ENCODE data around the gene COL9A2. TPM values are rescaled to one million over a fixed set of nuclear protein-coding genes. Genes with fewer than 3 reads are reported as not detected.

Gene COL9A2
- total RNA-seq, 1 donor from 2014 or later: 27.1 TPM

- no peak for DNase-seq (ENCODE audit: low spot score)
These were observed 1.4 kb upstream of the COL9A2 start for GRCh38 chr1:40318476-40318875.

GRCh38 chr1:40317394-40318074, 448 bp upstream of the COL9A2 start:
- no peak for DNase-seq (ENCODE audit: low spot score)

- no peak for DNase-seq (ENCODE audit: low spot score)
These were observed 1.1 kb downstream of the COL9A2 start for GRCh38 chr1:40315795-40316594.

GRCh38 chr1:40315239-40315794, 1.8 kb downstream of the COL9A2 start:
- DNase-seq (ENCODE audit: low spot score): peak; percentile 90

DNA sequence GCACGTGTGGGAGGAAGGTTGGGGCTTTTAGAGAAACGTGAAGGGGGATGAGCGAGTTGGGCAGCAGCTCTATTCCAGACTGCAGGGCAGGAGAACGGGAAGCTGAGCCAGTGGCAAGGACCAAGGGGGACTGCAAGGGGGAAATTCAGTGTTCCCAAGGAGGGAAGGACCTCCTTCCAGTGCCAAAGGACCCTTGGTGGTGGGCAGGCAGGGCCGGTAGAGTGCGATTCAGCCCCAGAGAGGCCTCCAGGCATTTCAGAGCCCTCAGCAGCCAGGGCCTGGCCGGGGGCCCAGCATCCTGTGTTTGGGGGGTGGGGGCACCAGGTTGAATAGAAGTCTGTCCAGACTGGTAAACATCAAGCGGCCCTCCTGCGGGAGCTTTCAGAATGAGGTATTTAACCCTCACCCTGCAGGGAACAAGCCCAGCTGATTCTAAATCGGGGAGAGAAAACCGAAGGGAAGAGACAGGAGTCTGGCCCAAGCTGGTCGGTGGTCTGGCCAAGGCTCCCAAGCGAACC, 2.3 kb downstream of the COL9A2 start:
- DNase-seq (ENCODE audit: low spot score): peak; percentile 43

DNA sequence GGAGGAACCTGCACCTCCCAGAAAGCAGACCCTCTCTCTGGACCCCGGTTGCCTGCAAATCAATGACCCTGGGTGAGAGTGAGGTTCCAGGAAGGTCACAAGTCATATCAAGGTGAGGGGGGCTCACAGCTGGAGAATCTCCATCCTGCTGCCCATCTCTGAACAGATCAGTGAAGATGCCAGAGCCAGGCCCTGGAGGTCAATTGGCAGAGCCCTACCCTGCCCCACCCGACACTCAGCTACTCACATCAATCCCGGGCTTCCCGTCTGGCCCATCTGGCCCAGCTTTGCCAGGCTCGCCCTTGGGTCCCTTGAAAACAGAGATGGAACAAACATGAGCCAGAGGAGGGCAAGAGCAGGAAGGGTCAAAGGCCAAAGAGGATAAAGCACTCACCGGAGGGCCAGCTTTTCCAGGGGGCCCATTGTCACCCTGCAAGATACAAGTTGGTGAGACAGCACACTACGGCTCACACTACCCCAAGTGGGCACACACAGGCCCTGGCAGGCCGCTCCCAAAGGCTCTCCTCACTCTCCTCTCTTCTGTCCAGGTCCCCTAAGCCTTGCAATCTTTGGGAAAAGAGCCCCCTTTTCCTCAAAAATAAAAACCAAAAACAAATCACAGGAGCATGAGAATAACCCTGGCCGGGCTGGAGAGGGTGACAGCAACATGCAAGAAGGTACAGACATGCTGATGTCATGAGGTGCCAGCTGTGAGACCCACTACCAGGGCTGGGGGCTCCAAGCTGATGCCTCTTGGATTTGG, 2.9 kb downstream of the COL9A2 start:
- DNase-seq (ENCODE audit: low spot score): peak; percentile 43

- no peak for DNase-seq (ENCODE audit: low spot score)
These were observed 3.6 kb downstream of the COL9A2 start for GRCh38 chr1:40313329-40313957.

DNA sequence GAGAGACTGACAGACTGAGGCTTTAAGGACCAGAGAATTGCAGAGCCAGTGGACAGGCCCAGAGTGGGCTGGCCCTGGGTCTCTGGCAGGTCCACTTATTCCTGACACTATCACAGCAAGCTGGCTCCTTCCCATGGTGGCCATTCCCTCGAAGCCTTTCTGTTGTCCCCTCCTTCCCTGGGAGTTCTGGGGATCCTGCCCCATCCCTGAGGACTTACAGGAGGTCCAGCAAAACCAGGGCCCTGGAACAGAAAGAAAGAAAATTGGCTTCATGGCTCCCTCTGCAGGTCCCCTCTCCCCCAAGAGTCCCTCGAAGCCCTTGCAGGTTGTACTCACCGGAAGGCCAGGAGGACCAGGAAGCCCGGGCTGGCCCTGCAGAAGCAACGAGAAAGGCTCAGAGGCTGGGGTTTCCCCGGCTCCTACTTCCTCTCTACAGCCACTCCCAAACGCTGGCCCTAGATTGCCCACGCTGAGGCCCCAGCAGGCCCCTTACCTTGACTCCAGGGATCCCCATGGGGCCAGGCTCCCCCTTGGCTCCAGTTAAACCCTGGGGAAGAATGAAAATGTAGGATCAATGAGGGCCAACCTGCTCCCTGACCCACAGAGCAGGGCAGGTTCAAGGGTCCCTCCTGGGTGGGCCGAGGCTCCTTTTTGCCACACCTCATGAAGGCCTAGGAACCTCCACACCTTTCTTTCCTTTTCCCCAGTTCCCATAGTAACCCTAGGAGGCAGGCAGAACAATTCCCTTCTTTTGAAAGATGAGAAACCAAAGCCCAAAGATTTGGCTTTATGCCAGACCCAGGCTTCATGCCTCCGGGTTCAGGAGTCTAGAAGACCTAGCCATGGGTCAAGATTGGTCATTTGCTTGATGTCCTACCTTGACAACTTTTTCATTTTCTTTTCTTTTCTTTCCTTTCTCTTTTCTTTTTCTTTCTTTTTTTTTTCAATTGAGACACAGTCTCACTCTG, 4.6 kb downstream of the COL9A2 start:
- peak; percentile 77 for DNase-seq (ENCODE audit: low spot score)

DNA sequence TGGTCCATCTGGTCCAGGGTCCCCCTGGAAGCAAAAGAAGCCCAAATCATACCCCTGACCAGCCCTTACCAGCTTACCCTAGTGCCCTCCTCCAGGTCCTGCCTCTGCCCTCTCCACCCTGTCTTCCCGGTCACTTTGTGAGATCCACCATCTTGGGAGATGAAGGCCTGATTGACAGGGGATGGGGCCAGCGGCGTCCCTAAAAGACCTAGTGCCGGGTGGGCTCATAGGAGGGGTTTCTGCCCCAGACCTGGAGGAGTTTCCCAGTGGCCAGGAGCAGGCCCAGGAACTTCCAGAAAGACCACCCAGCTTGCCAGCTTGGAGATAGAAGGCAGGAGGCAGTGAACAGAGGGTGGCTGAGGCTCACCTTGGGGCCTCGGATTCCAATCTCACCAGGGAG, 5.4 kb downstream of the COL9A2 start:
- DNase-seq (ENCODE audit: low spot score): no peak

DNA sequence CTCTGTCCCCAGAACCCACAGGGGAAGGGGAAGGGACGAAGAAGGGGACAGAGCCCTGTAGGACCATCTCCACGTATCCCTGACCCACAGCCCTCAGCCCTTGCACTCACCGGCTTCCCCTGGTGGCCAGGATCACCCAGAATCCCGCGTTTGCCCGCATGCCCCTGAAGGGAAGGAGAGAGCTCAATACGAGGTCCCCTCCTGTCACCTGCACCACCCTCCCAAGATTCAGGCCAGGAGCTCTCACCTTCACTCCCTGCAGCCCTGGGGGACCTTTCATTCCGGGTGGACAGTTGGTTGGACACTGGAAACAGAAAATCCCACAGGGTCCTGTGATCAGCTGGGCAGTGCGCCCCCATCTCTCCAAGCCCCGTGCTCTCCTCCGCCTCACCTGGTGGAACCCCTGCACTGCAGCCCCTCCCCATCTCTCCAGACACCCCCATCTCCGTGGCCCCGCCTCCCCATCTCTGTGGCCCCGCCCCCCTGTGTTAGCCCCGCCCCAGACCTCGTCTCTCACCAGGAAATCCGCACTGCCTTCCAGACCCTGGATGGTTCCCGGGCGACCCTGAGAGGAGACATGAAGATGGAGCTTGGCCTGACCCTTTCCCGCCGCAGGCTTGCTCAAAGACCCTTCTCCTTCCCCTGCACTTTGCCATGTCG, 6.0 kb downstream of the COL9A2 start:
- DNase-seq (ENCODE audit: low spot score): no peak

DNA sequence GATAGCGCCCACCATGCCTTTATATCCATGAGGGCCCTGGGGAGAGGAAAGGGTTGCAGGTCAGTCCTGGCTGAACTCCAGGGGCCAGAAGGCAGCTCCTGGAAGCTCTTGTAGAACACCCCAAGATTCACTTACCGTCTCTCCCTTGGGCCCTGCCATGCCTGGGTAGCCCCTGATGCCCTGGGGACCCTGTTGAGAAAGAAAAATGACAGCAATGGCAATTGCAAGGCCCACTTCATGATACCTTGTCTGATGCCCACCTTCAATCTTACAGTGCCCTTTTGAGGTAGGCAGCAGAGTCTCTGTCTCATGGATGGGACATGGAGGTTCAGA, 7.0 kb downstream of the COL9A2 start:
- DNase-seq (ENCODE audit: low spot score): no peak

- no peak for DNase-seq (ENCODE audit: low spot score)
These were observed 7.5 kb downstream of the COL9A2 start for GRCh38 chr1:40309374-40310128.

DNA sequence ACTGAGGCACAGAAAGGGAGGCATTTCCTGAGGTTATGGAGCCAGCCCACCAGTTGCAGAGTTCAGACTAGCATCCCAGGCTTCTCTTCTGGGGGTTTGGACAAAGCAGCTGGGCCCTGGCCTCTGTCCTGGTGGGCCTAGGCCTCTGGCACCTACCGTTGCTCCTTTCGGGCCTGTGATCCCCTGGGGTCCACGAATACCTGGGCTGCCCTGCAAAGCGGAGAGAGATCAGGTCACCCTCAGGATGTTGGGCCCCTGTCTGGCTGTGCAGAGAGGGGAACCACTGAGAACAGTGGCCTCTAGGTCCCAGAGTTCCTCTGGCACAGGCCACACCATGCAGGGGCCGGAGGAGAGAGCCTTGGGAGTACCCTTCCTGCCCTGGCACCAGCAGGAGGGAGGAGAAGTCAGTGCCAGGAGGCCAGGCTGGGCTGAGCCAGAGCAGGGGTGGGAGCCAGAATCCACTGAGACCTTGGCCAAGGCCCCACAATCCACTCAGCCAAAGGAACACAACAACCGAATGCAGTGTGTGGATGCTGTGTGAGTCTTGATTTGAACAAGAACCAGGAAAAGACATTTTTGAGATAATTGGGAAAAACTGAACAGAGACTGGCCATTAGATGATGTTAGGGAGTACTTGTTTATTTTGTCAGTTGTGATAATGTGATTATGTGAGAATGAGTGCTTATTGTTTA, 8.9 kb downstream of the COL9A2 start:
- DNase-seq (ENCODE audit: low spot score): no peak

GRCh38 chr1:40307186-40307585, 9.9 kb downstream of the COL9A2 start:
- no peak for DNase-seq (ENCODE audit: low spot score)

GRCh38 chr1:40306296-40306695, 10.8 kb downstream of the COL9A2 start:
- peak; percentile 44 for DNase-seq (ENCODE audit: low spot score)

- DNase-seq (ENCODE audit: low spot score): peak; percentile 40
These were observed 11.2 kb downstream of the COL9A2 start for GRCh38 chr1:40305871-40306270.

DNA sequence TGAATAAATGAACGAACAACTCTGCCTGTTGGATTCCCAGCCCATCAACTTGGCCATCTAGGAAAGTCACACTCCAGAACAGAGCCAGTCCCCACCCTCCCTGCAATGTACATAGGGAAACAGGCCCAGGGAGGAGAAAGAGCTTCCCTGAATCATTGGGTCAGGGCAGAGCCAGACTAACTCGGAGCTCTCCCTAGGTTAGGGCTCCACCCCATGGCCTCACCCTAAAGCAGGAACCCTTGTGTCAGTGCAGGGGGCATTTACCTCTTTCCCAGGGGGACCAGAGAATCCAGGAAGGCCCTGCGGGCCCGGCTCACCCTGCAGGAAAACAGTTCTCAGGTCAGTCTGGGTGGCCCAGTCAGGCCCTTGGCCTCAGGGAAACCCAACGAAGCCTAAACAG, 11.6 kb downstream of the COL9A2 start:
- DNase-seq (ENCODE audit: low spot score): peak; percentile 35

DNA sequence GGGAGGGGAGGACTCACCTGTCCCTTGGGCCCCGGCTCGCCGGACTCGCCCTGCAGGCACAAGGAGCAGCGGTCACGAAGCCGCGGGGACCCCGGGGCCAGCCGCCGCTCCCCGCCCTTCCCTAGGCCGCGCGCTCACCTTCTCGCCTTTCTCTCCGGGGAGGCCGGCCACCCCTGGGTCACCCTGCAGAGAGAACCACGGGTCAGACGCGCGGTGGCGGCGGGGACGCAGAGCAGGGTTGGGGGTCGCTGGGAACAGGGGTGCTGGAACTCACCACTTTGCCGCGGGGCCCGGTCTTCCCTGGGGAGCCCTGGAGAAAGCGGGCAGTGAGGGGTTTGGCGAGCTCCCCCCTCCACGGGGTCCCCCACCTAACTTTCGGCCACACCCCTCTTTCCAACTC, 13.3 kb downstream of the COL9A2 start:
- DNase-seq (ENCODE audit: low spot score): no peak
